ENCODE measurements around the gene NFILZ. TPM values are rescaled to one million over a fixed set of nuclear protein-coding genes. Genes with fewer than 3 reads are reported as not detected.

NFILZ gene
- not detected for total RNA-seq

- no peaks in the 10 kb centered on the region for H3K4me1 Mint-ChIP-seq
- POLR2A ChIA-PET, result no interaction called here
- H3K27ac Mint-ChIP-seq, result no peak within 1 kb of the TSS
- H3K9me3 Mint-ChIP-seq, result no peaks in the 10 kb centered on the region
- ATAC-seq (ENCODE audit: low read depth) (no peak), DNase-seq (no peak)
- no peaks in the 10 kb centered on the region for H3K36me3 Mint-ChIP-seq
- no peak within 1 kb of the TSS for H3K4me3 Mint-ChIP-seq
- H3K27me3 Mint-ChIP-seq, result peaks cover 5% of the 10 kb centered on the region
Measured at GRCh38 chr19:8629996-8630683, at the start of gene NFILZ. Gene NFILZ (plus strand): TSS chr19:8630633. CDS start chr19:8676766, 46,133 bp downstream.

GRCh38 chr19:8580710-8581281 lies 49.6 kb upstream of the NFILZ start:
- Mint-ChIP-seq H3K4me3 (no peak overlapping the region), H3K27me3 (peaks cover 2% of the 10 kb centered on the region), H3K4me1 (peaks cover 13% of the 10 kb centered on the region), H3K36me3 (peaks cover 6% of the 10 kb centered on the region), H3K27ac (no peak overlapping the region), H3K9me3 (no peaks in the 10 kb centered on the region)
- DNase-seq (peak; percentile 92), ATAC-seq (ENCODE audit: low read depth) (peak; percentile 48)
- POLR2A ChIA-PET, result interaction anchor here (0.6 to 8.4 kb wide), 14 partner anchors 10 to 351 kb away, joined by 3 to 107 read pairs (median 4); partner anchors contain the start of gene ZNF414

- H3K4me1 Mint-ChIP-seq, result peaks cover 1% of the 10 kb centered on the region
- POLR2A ChIA-PET, result no interaction called here
- DNase-seq (no peak), ATAC-seq (ENCODE audit: low read depth) (no peak)
- no peak overlapping the region for H3K27ac Mint-ChIP-seq
- no peak overlapping the region for H3K4me3 Mint-ChIP-seq
- H3K27me3 Mint-ChIP-seq, result no peaks in the 10 kb centered on the region
- no peaks in the 10 kb centered on the region for H3K9me3 Mint-ChIP-seq
- no peaks in the 10 kb centered on the region for H3K36me3 Mint-ChIP-seq
Measured at GRCh38 chr19:8584965-8585893, 45.2 kb upstream of the NFILZ start.

- ATAC-seq (ENCODE audit: low read depth) (peak; percentile 49), DNase-seq (peak; percentile 67)
- Mint-ChIP-seq H3K27me3 (peaks cover under 1% of the 10 kb centered on the region), H3K36me3 (no peaks in the 10 kb centered on the region), H3K4me1 (peaks cover under 1% of the 10 kb centered on the region), H3K4me3 (no peak overlapping the region), H3K9me3 (no peaks in the 10 kb centered on the region), H3K27ac (no peak overlapping the region)
- POLR2A ChIA-PET, result interaction anchor here (0.7 to 1.1 kb wide), 2 partner anchors 9 to 48 kb away, joined by 3 read pairs; partner anchors contain the start of gene MYO1F
Measured at GRCh38 chr19:8585894-8586750, 44.3 kb upstream of the NFILZ start.

- peaks cover 9% of the 10 kb centered on the region for H3K27me3 Mint-ChIP-seq
- ATAC-seq (ENCODE audit: low read depth), result no peak
- POLR2A ChIA-PET, result no interaction called here
- H3K4me1 Mint-ChIP-seq, result peaks cover 9% of the 10 kb centered on the region
- DNase-seq, result no peak
- H3K9me3 Mint-ChIP-seq, result peaks cover 8% of the 10 kb centered on the region
- H3K36me3 Mint-ChIP-seq, result peaks cover 7% of the 10 kb centered on the region
- H3K4me3 Mint-ChIP-seq, result no peak overlapping the region
- H3K27ac Mint-ChIP-seq, result no peak overlapping the region
Measured at GRCh38 chr19:8589177-8589714, 41.2 kb upstream of the NFILZ start.

GRCh38 chr19:8592231-8593009 lies 38.0 kb upstream of the NFILZ start:
- POLR2A ChIA-PET, result interaction anchor here (0.6 kb wide), 1 partner anchor 11 kb away, joined by 3 read pairs; no protein-coding TSS in a partner anchor
- Mint-ChIP-seq H3K4me3 (peak overlapping the region; percentile 77), H3K4me1 (peaks cover 13% of the 10 kb centered on the region), H3K27me3 (peaks cover 9% of the 10 kb centered on the region), H3K9me3 (peaks cover 8% of the 10 kb centered on the region), H3K36me3 (peaks cover 11% of the 10 kb centered on the region), H3K27ac (peak overlapping the region; percentile 10)
- DNase-seq (peak; percentile 85), ATAC-seq (ENCODE audit: low read depth) (peak; percentile 80)

- peaks cover 12% of the 10 kb centered on the region for H3K36me3 Mint-ChIP-seq
- no peak for DNase-seq
- H3K9me3 Mint-ChIP-seq, result peaks cover 8% of the 10 kb centered on the region
- no peak overlapping the region for H3K4me3 Mint-ChIP-seq
- POLR2A ChIA-PET, result no interaction called here
- ATAC-seq (ENCODE audit: low read depth), result no peak
- H3K27me3 Mint-ChIP-seq, result peaks cover 9% of the 10 kb centered on the region
- H3K4me1 Mint-ChIP-seq, result peaks cover 13% of the 10 kb centered on the region
- no peak overlapping the region for H3K27ac Mint-ChIP-seq
Measured at GRCh38 chr19:8593931-8594330, 36.5 kb upstream of the NFILZ start.

- Mint-ChIP-seq H3K4me1 (peaks cover 13% of the 10 kb centered on the region), H3K36me3 (peaks cover 12% of the 10 kb centered on the region), H3K4me3 (no peak overlapping the region), H3K9me3 (peaks cover 8% of the 10 kb centered on the region), H3K27ac (no peak overlapping the region), H3K27me3 (peaks cover 9% of the 10 kb centered on the region)
- ATAC-seq (ENCODE audit: low read depth) (no peak), DNase-seq (no peak)
- POLR2A ChIA-PET, result no interaction called here
Measured at GRCh38 chr19:8595651-8596050, 34.8 kb upstream of the NFILZ start.

- peaks cover 12% of the 10 kb centered on the region for H3K36me3 Mint-ChIP-seq
- H3K4me1 Mint-ChIP-seq, result peaks cover 13% of the 10 kb centered on the region
- no peak overlapping the region for H3K4me3 Mint-ChIP-seq
- no peak for ATAC-seq (ENCODE audit: low read depth)
- H3K9me3 Mint-ChIP-seq, result peaks cover 8% of the 10 kb centered on the region
- H3K27me3 Mint-ChIP-seq, result peaks cover 8% of the 10 kb centered on the region
- POLR2A ChIA-PET, result no interaction called here
- no peak for DNase-seq
- H3K27ac Mint-ChIP-seq, result no peak overlapping the region
Measured at GRCh38 chr19:8596168-8596567, 34.3 kb upstream of the NFILZ start.

- Mint-ChIP-seq H3K36me3 (peaks cover 1% of the 10 kb centered on the region), H3K9me3 (peaks cover 1% of the 10 kb centered on the region), H3K27me3 (no peaks in the 10 kb centered on the region), H3K27ac (no peak overlapping the region), H3K4me3 (no peak overlapping the region), H3K4me1 (no peaks in the 10 kb centered on the region)
- ATAC-seq (ENCODE audit: low read depth) (no peak), DNase-seq (no peak)
- POLR2A ChIA-PET, result no interaction called here
Measured at GRCh38 chr19:8600064-8600463, 30.4 kb upstream of the NFILZ start.

- H3K27me3 Mint-ChIP-seq, result no peaks in the 10 kb centered on the region
- no peak overlapping the region for H3K27ac Mint-ChIP-seq
- no peak for ATAC-seq (ENCODE audit: low read depth)
- peaks cover 1% of the 10 kb centered on the region for H3K9me3 Mint-ChIP-seq
- POLR2A ChIA-PET, result interaction anchor here (0.7 kb wide), 1 partner anchor 44 kb away, joined by 3 read pairs; no protein-coding TSS in a partner anchor
- DNase-seq, result no peak
- H3K4me1 Mint-ChIP-seq, result no peaks in the 10 kb centered on the region
- H3K36me3 Mint-ChIP-seq, result peaks cover 1% of the 10 kb centered on the region
- H3K4me3 Mint-ChIP-seq, result no peak overlapping the region
Measured at GRCh38 chr19:8600816-8601215, 29.6 kb upstream of the NFILZ start.

GRCh38 chr19:8601796-8602195 lies 28.6 kb upstream of the NFILZ start:
- POLR2A ChIA-PET, result no interaction called here
- H3K4me1 Mint-ChIP-seq, result no peaks in the 10 kb centered on the region
- ATAC-seq (ENCODE audit: low read depth) (no peak), DNase-seq (no peak)
- peaks cover 1% of the 10 kb centered on the region for H3K36me3 Mint-ChIP-seq
- peaks cover 1% of the 10 kb centered on the region for H3K9me3 Mint-ChIP-seq
- no peaks in the 10 kb centered on the region for H3K27me3 Mint-ChIP-seq
- no peak overlapping the region for H3K27ac Mint-ChIP-seq
- H3K4me3 Mint-ChIP-seq, result no peak overlapping the region

Data from activated naive CD8-positive, alpha-beta T cell treated with anti-CD3 and anti-CD28 coated beads, Interleukin-2, amount 10 ng/mL, durations not matched to agents 7 days and 5 days (primary cell).